Heart left ventricle (tissue), 16 donors: ENCODE data around the gene GRB7. TPM values are rescaled to one million over a fixed set of nuclear protein-coding genes. Genes with fewer than 3 reads are reported as not detected.

Experiments
- ATAC-seq, 4 donors: fragments of 200-7000 bp; cut with Tn5 transposase; one replicate each; pipeline ENCODE4 v1.9.1; 2020 to 2022; ENCODE audit warnings: moderate library complexity in 4 of 4, mild to moderate bottlenecking in 3 of 4, moderate number of reproducible peaks in 1 of 4
- DNase-seq, 5 donors: peaks; one replicate each; pipeline ENCODE4 v3.0.0-alpha.2; 2020
- H3K27ac ChIP-seq, 12 donors: fragments of 200-600 bp; sonication (generic) in 4 of 12; one replicate each; pipeline versions ENCODE4 v1.5.0 to v1.8.0; 2016 to 2022; ENCODE audit warnings: mild to moderate bottlenecking in 2 of 12
- H3K27me3 ChIP-seq, 9 donors: fragments of 200-600 bp; sonication (generic) in 2 of 9; one replicate each; pipeline versions ENCODE4 v1.5.1 to v1.8.0; 2016 to 2022; ENCODE audit warnings: mild to moderate bottlenecking in 3 of 9
- H3K36me3 ChIP-seq, 9 donors: fragments of 200-600 bp; sonication (generic) in 2 of 9; one replicate each; pipeline versions ENCODE4 v1.5.0 to v1.8.0; 2018 to 2022; ENCODE audit warnings: mild to moderate bottlenecking in 2 of 9
- H3K4me1 ChIP-seq, 12 donors: fragments of 200-600 bp; sonication (generic) in 4 of 12; one replicate each; pipeline versions ENCODE4 v1.5.0 to v1.8.0; 2016 to 2022; ENCODE audit warnings: mild to moderate bottlenecking in 3 of 12
- H3K4me3 ChIP-seq, 12 donors: fragments of 200-600 bp; sonication (generic) in 4 of 12; one replicate each; pipeline versions ENCODE4 v1.5.0 to v1.8.0; 2017 to 2022; ENCODE audit warnings: mild to moderate bottlenecking in 9 of 12, moderate library complexity in 4 of 12
- H3K9me3 ChIP-seq, 12 donors: fragments of 200-600 bp; sonication (generic) in 4 of 12; one replicate each; pipeline versions ENCODE4 v1.5.0 to v1.8.0; 2016 to 2022; ENCODE audit warnings: mild to moderate bottlenecking in 1 of 12
- POLR2A ChIP-seq, 2 donors: fragments of 450-650 bp; IDR thresholded peaks; one replicate each; pipeline ENCODE4 v1.6.1; 2017; ENCODE audit warnings: antibody characterized with exemption in 2 of 2, mild to moderate bottlenecking in 2 of 2, moderate library complexity in 2 of 2
- WGBS, 4 donors: extraction: QIAGEN DNeasy Blood & Tissue Kit in 2 of 4; methylation state at CpG; one replicate each; pipeline versions ENCODE4 v1.1.5 to v1.1.7; 2013 to 2018; 5-methylcytosine and 5-hydroxymethylcytosine counted together
- intact Hi-C, 10 donors: fragments of 100-400 bp; cut with DNase I; formaldehyde crosslinking; loops; one replicate each; pipeline versions ENCODE4 v1.11.1 to v1.14.2; 2022
- long read RNA-seq, 3 donors: library from polyadenylated mRNA; unstranded; transcript quantifications; one replicate each; pipeline ENCODE4 v2.0.0, GENCODE V29; 2020 to 2021
- polyA plus RNA-seq, 2 donors: library from polyadenylated mRNA; stranded (reverse); fragments of 200-250 nt; gene quantifications; one replicate each; pipeline ENCODE4 v1.2.3, GENCODE V29; 2013
- total RNA-seq, 9 donors: library from RNA; depleted of rRNA in 2 of 9; stranded (reverse); fragments of >200 nt in 2 of 9; fragmentation: NEBNext Ultra II Directional in 3 of 9; extraction: Animal tissue kit (Norgen Biotek cat#: 25700) in 3 of 9; gene quantifications; one replicate each; pipeline versions ENCODE4 v1.1.0 to v1.2.4, GENCODE V29; 2016 to 2023
- TF ChIP-seq, protein P1 (sequence below), 12 donors: fragments of 200-600 bp; sonication (generic) in 4 of 12; IDR thresholded peaks; one replicate each; pipeline versions ENCODE4 v1.5.0 to v1.8.0; 2018 to 2022; ENCODE audit warnings: antibody characterized with exemption in 12 of 12, mild to moderate bottlenecking in 5 of 12
- donor health status: ischemic (EF 13 %, LVEDD 7.1; RV severe dilation, severe dysfunction).
- donor health status: healthy with polysubstance abuse.
- donor health status: DM: no; HTN: yes; CAD: no.
- donor health status: DM: no; HTN: no; CAD: no.
- donor health status: ischemic (EF 25% LVEDD 6.9; RV normal size, moderate dysfunction).
- donor health status: ischemic (EF 25% LVEDD 5.7; RV mildly dilated, moderate dysfunction).
- donor health status: healthy.
- donor health status: DM: yes; HTN: yes; CAD: no.
- donor health status: ischemic (EF 35%, LVEDD 5.7; RV mildly dilated, moderate dysfunction).
- donor health status: nonischemic (EF 11% LVEDD 7.7; RV severe dilation, severe dysfunction).
- donor health status: DM: yes; HTN: yes; CAD: no.
- donor health status: PGD.
- donor health status: ischemic (EF 29% LVEDD 5.4; RV normal size, mild dysfunction).
- donor health status: nonischemic (EF 23%, LVEDD 6.1; RV moderate dilation, normal function).

The GRB7 gene
- total RNA-seq: 1 to 10 TPM in 7 of 9 donors, under 1 TPM in 2; 0.48 to 8.2 (median 1.7) TPM
- polyA plus RNA-seq: 1 to 10 TPM in 1 of 2 donors, under 1 TPM in 1; 0.57 to 1.3 TPM
- long read RNA-seq, donor 1, partial matches to known transcripts: 0 of 2 reads
- long read RNA-seq, donor 1, other reads (novel, unspliced or antisense): 2 of 2 reads
- long read RNA-seq, donor 2, partial matches to known transcripts: 0 of 4 reads
- long read RNA-seq, donor 2, other reads (novel, unspliced or antisense): 2 of 4 reads
- long read RNA-seq, donor 3, partial matches to known transcripts: 1 of 1 reads
- long read RNA-seq, donor 3, other reads (novel, unspliced or antisense): 0 of 1 reads

DNA sequence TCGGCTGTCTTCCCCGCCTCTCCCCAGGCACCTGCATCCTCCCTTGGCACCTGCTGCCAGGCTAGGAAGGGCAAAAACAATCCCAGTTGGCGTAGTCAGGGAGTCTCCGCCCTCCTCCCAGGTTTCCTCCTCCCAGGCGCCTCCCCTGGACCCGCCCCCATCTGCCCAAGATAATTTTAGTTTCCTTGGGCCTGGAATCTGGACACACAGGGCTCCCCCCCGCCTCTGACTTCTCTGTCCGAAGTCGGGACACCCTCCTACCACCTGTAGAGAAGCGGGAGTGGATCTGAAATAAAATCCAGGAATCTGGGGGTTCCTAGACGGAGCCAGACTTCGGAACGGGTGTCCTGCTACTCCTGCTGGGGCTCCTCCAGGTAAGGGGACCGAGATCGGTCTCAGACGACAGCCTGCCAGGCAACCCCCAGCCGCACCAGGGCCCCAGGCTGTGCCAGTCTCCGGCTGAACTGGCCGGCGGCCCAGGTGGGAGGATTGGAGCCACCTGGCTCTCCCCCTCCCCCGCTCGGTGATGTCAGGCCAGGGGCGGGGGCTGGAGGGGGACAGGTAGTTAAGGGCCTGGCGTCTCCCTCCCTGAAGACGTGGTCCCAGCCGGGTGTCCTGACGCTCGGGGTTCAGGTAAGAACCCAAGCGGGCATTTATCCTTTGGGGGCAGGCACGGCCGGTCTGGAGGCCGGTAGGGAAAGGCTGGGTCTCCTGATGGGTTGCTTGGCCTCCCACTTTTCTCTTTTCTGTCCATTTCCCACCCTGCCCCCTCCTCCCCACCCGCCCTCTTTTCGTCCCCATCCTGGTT is at the start of gene GRB7:
GRB7 (plus strand) TSS at position 179 of the 808 bp plus-strand sequence. CDS start 4,364 bp downstream, outside the sequence.
- Histone ChIP-seq H3K27ac (peak within 1 kb of the TSS in 1 of 12 donors; percentile 17), H3K4me3 (peak within 1 kb of the TSS in 11 of 12 donors; percentile 12 to 51 (median 30)), H3K4me1 (peaks cover 0 to 44% (median 15%) of the 10 kb centered on the region in 12 donors), H3K27me3 (peaks cover 15 to 63% (median 26%) of the 10 kb centered on the region in 9 donors), H3K36me3 (no peaks in the 10 kb centered on the region), H3K9me3 (no peaks in the 10 kb centered on the region)
- TF ChIP-seq POLR2A (IDR thresholded peaks at IDR 0.05): no peak
- TF ChIP-seq, protein P1, sequence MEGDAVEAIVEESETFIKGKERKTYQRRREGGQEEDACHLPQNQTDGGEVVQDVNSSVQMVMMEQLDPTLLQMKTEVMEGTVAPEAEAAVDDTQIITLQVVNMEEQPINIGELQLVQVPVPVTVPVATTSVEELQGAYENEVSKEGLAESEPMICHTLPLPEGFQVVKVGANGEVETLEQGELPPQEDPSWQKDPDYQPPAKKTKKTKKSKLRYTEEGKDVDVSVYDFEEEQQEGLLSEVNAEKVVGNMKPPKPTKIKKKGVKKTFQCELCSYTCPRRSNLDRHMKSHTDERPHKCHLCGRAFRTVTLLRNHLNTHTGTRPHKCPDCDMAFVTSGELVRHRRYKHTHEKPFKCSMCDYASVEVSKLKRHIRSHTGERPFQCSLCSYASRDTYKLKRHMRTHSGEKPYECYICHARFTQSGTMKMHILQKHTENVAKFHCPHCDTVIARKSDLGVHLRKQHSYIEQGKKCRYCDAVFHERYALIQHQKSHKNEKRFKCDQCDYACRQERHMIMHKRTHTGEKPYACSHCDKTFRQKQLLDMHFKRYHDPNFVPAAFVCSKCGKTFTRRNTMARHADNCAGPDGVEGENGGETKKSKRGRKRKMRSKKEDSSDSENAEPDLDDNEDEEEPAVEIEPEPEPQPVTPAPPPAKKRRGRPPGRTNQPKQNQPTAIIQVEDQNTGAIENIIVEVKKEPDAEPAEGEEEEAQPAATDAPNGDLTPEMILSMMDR (IDR thresholded peaks at IDR 0.05): no peak
- DNase-seq (no peak), ATAC-seq (peak in 2 of 4 donors; percentile 36 to 45)
- intact Hi-C loops: no loop called here
- WGBS, 4 donors: 11 to 22% (median 15%) methylated on average over 19 to 34 of the region's 34 CpGs

DNA sequence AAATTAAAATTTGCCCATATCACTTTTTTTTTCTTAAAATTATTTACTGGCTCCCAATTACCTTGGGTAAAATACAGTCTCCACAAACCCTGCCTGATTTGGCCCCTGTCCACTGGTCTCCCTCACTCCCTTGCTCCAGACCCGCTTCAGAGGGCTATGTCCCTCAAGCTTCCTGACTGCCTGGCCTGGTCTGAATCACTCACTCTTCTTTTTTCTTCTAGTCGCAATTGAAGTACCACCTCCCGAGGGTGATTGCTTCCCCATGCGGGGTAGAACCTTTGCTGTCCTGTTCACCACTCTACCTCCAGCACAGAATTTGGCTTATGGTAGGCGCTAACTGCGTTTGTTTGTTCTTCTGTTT is 49.3 kb upstream of the GRB7 start:
- H3K36me3 ChIP-seq: peaks cover 0 to 18% (median 11%) of the 10 kb centered on the region in 9 donors
- H3K27ac ChIP-seq: peak overlapping the region in 11 of 12 donors; percentile 84 to 99 (median 91)
- intact Hi-C loops: loop anchor here in 3 of 10 donors (5.0 kb wide), 3 partner anchors 39 to 64 kb away; partner anchors contain the start of gene MIEN1 (in 2 of the 3)
- H3K27me3 ChIP-seq: no peaks in the 10 kb centered on the region
- no peaks in the 10 kb centered on the region for H3K9me3 ChIP-seq
- peaks cover 0 to 18% (median 12%) of the 10 kb centered on the region in 12 donors for H3K4me1 ChIP-seq
- peak in 1 of 4 donors; percentile 18 for ATAC-seq
- 19 to 25% (median 22%) methylated on average over 6 of the region's 6 CpGs for WGBS, 4 donors
- H3K4me3 ChIP-seq: peak overlapping the region; percentile 31 to 95 (median 75)
- peak in 1 of 5 donors; percentile 26 for DNase-seq
- TF ChIP-seq POLR2A (IDR thresholded peaks at IDR 0.05): no peak
- TF ChIP-seq, protein P1 (IDR thresholded peaks at IDR 0.05): no peak

DNA sequence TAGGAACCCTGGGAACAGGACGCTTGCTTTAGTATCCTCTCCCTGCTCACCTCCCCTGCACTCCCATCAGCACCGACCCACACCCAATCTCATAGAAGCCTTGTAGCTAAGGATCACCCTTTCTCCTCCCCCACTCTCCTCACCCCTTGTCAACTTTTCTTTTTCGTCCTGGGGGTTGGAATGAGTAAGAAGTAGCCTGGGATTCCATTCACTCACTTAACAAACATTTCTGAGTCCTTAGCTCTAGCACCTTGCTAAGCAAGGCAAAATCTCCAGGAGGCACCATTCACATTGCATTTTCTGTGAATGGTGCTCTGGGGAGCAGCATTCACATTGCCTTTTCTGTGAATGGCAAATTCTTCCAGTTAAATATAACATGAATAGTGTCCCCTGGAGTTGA is 48.8 kb upstream of the GRB7 start:
- ATAC-seq: no peak
- TF ChIP-seq, protein P1 (IDR thresholded peaks at IDR 0.05): no peak
- no peak for TF ChIP-seq POLR2A (IDR thresholded peaks at IDR 0.05)
- H3K4me1 ChIP-seq: peaks cover 0 to 18% (median 12%) of the 10 kb centered on the region in 12 donors
- DNase-seq: peak in 1 of 5 donors; percentile 7
- H3K9me3 ChIP-seq: no peaks in the 10 kb centered on the region
- 37 to 49% (median 45%) methylated on average over 3 of the region's 3 CpGs for WGBS, 4 donors
- H3K27me3 ChIP-seq: no peaks in the 10 kb centered on the region
- H3K4me3 ChIP-seq: peak overlapping the region in 7 of 12 donors; percentile 61 to 95 (median 77)
- intact Hi-C loops: loop anchor here in 3 of 10 donors (5.0 kb wide), 3 partner anchors 38 to 63 kb away; partner anchors contain the start of gene MIEN1 (in 2 of the 3)
- H3K27ac ChIP-seq: no peak overlapping the region
- H3K36me3 ChIP-seq: peaks cover 0 to 17% (median 7%) of the 10 kb centered on the region in 9 donors
